Measurements from ENCODE around the gene JPT1. TPM values are rescaled to one million over a fixed set of nuclear protein-coding genes. Genes with fewer than 3 reads are reported as not detected.
A peak's percentile ranks its signal among the peaks of the same experiment; 100 is the strongest.

Gene JPT1
- total RNA-seq, 4 donors from 2014 or later: 15.1 to 23.4 (median 17.7) TPM

DNA sequence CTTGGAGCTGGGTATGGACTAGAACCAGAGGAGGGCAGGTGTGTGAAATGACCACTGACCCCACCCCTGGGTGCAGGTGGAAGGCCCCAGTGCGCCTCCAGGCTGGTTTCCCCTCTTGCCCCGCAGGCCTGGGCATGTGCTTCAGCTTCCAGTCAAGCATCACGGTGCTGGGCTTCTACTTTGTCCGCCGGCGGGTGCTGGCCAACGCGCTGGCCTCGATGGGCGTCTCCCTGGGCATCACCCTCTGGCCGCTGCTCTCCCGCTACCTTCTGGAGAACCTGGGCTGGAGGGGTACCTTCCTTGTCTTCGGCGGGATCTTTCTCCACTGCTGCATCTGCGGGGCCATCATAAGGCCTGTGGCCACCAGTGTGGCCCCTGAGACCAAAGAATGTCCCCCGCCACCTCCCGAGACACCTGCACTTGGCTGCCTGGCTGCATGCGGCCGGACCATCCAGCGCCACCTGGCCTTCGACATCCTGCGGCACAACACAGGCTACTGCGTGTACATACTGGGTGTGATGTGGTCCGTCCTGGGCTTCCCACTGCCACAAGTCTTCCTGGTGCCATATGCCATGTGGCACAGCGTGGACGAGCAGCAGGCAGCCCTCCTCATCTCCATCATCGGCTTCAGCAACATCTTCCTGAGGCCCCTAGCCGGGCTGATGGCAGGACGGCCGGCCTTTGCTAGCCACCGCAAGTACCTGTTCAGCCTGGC lies 54.3 kb downstream of the JPT1 start:
- peaks cover 30 to 54% of the 10 kb centered on the region in 2 donors for H3K4me1 ChIP-seq
- no peaks in the 10 kb centered on the region for H3K9me3 ChIP-seq
- H3K27ac ChIP-seq: peak overlapping the region in 1 of 3 donors; percentile 18
- peaks cover 0 to 6% of the 10 kb centered on the region in 2 donors for H3K36me3 ChIP-seq
- WGBS, 2 donors: 93 to 96% methylated on average over 21 to 29 of the region's 31 CpGs
- intact Hi-C loops (cut with DNase I): no loop called here
- TF ChIP-seq, protein P1, sequence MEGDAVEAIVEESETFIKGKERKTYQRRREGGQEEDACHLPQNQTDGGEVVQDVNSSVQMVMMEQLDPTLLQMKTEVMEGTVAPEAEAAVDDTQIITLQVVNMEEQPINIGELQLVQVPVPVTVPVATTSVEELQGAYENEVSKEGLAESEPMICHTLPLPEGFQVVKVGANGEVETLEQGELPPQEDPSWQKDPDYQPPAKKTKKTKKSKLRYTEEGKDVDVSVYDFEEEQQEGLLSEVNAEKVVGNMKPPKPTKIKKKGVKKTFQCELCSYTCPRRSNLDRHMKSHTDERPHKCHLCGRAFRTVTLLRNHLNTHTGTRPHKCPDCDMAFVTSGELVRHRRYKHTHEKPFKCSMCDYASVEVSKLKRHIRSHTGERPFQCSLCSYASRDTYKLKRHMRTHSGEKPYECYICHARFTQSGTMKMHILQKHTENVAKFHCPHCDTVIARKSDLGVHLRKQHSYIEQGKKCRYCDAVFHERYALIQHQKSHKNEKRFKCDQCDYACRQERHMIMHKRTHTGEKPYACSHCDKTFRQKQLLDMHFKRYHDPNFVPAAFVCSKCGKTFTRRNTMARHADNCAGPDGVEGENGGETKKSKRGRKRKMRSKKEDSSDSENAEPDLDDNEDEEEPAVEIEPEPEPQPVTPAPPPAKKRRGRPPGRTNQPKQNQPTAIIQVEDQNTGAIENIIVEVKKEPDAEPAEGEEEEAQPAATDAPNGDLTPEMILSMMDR (IDR thresholded peaks at IDR 0.05): no peak
- no peak for TF ChIP-seq POLR2A (IDR thresholded peaks at IDR 0.05)
- H3K27me3 ChIP-seq: no peaks in the 10 kb centered on the region
- no peak overlapping the region for H3K4me3 ChIP-seq (replicated peaks in 1 of 3)
- DNase-seq: no peak

DNA sequence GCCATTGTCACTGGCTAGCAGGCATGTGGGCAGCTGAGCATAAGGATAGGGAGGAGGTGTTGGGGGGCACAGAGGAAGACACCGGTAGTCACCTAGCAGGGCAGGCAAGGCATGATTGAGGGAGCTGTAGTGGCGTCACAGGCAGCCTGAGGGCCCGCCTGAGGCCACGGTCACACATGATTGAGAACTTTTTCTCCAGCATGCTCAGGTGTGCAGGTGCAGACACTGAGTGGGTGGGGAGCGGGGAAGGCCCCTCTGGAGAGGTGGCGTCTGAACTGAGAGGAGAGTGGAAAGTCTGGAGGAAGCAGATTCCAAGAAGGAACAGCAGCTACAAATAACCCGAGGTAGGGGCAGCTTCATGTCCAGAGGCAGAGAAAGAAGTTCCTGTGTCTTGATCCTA lies 55.5 kb downstream of the JPT1 start:
- Histone ChIP-seq H3K27ac (peak overlapping the region; percentile 17 to 79 (median 33)), H3K36me3 (peaks cover 0 to 6% of the 10 kb centered on the region in 2 donors), H3K4me3 (replicated peaks in 1 of 3) (no peak overlapping the region), H3K4me1 (peaks cover 39 to 53% of the 10 kb centered on the region in 2 donors), H3K27me3 (no peaks in the 10 kb centered on the region), H3K9me3 (no peaks in the 10 kb centered on the region)
- 30 to 53% methylated on average over 7 of the region's 7 CpGs for WGBS, 2 donors
- intact Hi-C loops (cut with DNase I): no loop called here
- TF ChIP-seq, protein P1 (IDR thresholded peaks at IDR 0.05): no peak
- no peak for TF ChIP-seq POLR2A (IDR thresholded peaks at IDR 0.05)
- DNase-seq: peak; percentile 66 to 85

DNA sequence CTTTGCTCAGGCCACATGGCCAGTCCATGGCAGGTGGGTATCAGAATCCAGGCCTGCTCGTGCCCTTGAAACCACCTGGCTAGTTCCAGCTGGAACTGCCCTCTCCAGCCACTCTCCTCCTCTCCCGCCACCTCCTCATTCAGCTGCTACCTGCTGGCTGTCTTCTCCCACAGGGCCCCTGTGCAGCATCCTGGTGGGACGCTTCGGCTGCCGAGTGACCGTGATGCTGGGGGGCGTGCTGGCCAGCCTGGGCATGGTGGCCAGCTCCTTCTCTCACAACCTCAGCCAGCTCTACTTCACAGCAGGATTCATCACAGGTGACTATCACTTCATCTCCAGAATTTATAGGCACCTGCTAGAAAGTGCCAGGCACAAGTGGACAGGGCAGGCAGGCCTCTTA lies 56.4 kb downstream of the JPT1 start:
- no peak overlapping the region for H3K4me3 ChIP-seq (replicated peaks in 1 of 3)
- no peaks in the 10 kb centered on the region for H3K27me3 ChIP-seq
- TF ChIP-seq POLR2A (IDR thresholded peaks at IDR 0.05): no peak
- TF ChIP-seq, protein P1 (IDR thresholded peaks at IDR 0.05): no peak
- intact Hi-C loops (cut with DNase I): no loop called here
- peak overlapping the region in 1 of 3 donors; percentile 79 for H3K27ac ChIP-seq
- H3K36me3 ChIP-seq: peaks cover 0 to 6% of the 10 kb centered on the region in 2 donors
- no peaks in the 10 kb centered on the region for H3K9me3 ChIP-seq
- DNase-seq: peak in 1 of 2 donors; percentile 30
- 92 to 93% methylated on average over 7 of the region's 7 CpGs for WGBS, 2 donors
- peaks cover 46 to 54% of the 10 kb centered on the region in 2 donors for H3K4me1 ChIP-seq

DNA sequence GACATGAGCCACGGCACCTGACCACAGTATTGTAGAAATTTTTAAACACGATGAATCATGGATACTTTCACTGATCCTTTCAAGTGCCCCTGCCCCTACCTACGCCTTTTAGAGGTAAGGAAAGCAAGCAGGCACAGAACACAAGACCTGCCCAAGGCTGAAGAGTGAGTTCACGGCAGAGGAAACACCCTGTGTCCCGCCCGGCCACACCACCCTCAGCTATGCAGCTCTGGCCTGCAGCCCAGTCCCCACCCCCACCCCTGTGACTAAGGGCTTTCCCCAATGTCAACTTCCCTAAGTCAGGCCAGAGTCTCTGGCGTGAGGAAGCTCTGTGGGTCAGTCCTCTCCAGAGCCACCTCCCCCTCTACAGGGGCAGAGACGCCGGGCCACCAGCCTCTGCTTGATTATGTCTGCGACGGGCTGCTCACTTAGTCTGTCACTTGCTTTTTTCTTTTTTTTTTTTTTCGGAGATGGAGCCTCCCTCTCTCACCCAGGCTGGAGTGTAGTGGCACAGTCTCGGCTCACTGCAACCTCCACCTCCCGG lies 58.2 kb downstream of the JPT1 start:
- Histone ChIP-seq H3K27me3 (no peaks in the 10 kb centered on the region), H3K9me3 (no peaks in the 10 kb centered on the region), H3K27ac (peak overlapping the region; percentile 75 to 82 (median 79)), H3K4me1 (peaks cover 63 to 71% of the 10 kb centered on the region in 2 donors), H3K36me3 (peaks cover 0 to 6% of the 10 kb centered on the region in 2 donors), H3K4me3 (replicated peaks in 1 of 3) (no peak overlapping the region)
- TF ChIP-seq, protein P1 (IDR thresholded peaks at IDR 0.05): no peak
- TF ChIP-seq POLR2A (IDR thresholded peaks at IDR 0.05): peak in 1 of 2 donors; percentile 15
- DNase-seq: peak; percentile 95 to 96
- WGBS, 2 donors: 17 to 19% methylated on average over 14 of the region's 14 CpGs
- intact Hi-C loops (cut with DNase I): no loop called here

DNA sequence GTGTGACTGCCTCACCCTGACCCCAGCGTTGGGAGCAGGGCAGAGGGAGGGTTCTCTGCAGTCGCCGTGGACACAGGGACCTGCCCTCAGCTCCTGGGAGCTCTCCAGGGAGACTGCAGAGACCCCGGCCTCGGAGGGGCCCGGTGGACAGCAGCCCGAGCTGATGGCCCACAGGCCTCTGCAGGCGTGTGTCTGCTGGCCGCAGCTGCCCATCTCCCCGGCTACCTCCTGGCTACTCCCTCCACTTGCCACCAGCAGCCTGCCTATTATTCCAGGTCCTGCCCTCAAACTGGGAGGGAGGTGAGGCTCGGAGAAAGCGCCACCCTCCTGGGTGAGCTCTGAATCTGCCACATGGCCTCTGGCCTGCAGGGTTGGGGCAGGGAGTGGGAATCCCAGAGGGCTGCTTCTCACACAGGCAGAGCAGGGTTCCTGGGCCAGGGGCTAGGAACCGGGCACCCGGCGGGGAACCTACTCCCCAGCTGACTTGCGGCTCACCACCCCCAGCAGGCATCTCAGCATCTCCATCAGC lies 59.4 kb downstream of the JPT1 start:
- H3K9me3 ChIP-seq: no peaks in the 10 kb centered on the region
- WGBS, 2 donors: 87 to 90% methylated on average over 4 to 9 of the region's 16 CpGs
- no peak for DNase-seq
- H3K27ac ChIP-seq: peak overlapping the region in 2 of 3 donors; percentile 79 to 82
- no peak overlapping the region for H3K4me3 ChIP-seq (replicated peaks in 1 of 3)
- peaks cover 70 to 82% of the 10 kb centered on the region in 2 donors for H3K4me1 ChIP-seq
- H3K27me3 ChIP-seq: no peaks in the 10 kb centered on the region
- H3K36me3 ChIP-seq: no peaks in the 10 kb centered on the region
- TF ChIP-seq POLR2A (IDR thresholded peaks at IDR 0.05): no peak
- intact Hi-C loops (cut with DNase I): no loop called here
